Amniotic stem cell (primary cell): Measurements from ENCODE around the gene FCGR3A.
"Not testable (repeated sequence)": the region's sequence is repeated elsewhere in the genome, so short reads cannot be mapped to it uniquely, and the experiment has no call there.

Experiments
- DNase-seq: peaks from one replicate; lab custom pipeline; 2025; lab: John Stamatoyannopoulos, UW

Gene FCGR3A

GRCh38 chr1:161556990-161557389 lies 7.4 kb upstream of the FCGR3A start:
- not testable (repeated sequence) for DNase-seq

- DNase-seq: not testable (repeated sequence)
Observed at GRCh38 chr1:161556143-161556542, 6.5 kb upstream of the FCGR3A start.

- not testable (repeated sequence) for DNase-seq
Observed at GRCh38 chr1:161554815-161555417, 5.3 kb upstream of the FCGR3A start.

- not testable (repeated sequence) for DNase-seq
Observed at GRCh38 chr1:161554340-161554739, 4.7 kb upstream of the FCGR3A start.

GRCh38 chr1:161553631-161554030 lies 4.0 kb upstream of the FCGR3A start:
- DNase-seq: not testable (repeated sequence)

- not testable (repeated sequence) for DNase-seq
Observed at GRCh38 chr1:161550942-161551341, 1.3 kb upstream of the FCGR3A start.

- not testable (repeated sequence) for DNase-seq
Observed at GRCh38 chr1:161548749-161549406, 740 bp downstream of the FCGR3A start.

GRCh38 chr1:161547995-161548741 lies 1.4 kb downstream of the FCGR3A start:
- not testable (repeated sequence) for DNase-seq

GRCh38 chr1:161545005-161545731 lies 4.5 kb downstream of the FCGR3A start:
- DNase-seq: not testable (repeated sequence)

- not testable (repeated sequence) for DNase-seq
Observed at GRCh38 chr1:161543125-161543524, 6.5 kb downstream of the FCGR3A start.

GRCh38 chr1:161542091-161542559 lies 7.5 kb downstream of the FCGR3A start:
- DNase-seq: not testable (repeated sequence)

- not testable (repeated sequence) for DNase-seq
Observed at GRCh38 chr1:161540570-161540960, 9.1 kb downstream of the FCGR3A start.

GRCh38 chr1:161539731-161540569 lies 9.7 kb downstream of the FCGR3A start:
- DNase-seq: peak; percentile 32

- DNase-seq: not testable (repeated sequence)
Observed at GRCh38 chr1:161538925-161539479, 10.6 kb downstream of the FCGR3A start.

GRCh38 chr1:161537068-161537669 lies 12.4 kb downstream of the FCGR3A start:
- not testable (repeated sequence) for DNase-seq

GRCh38 chr1:161532644-161533567 lies 16.7 kb downstream of the FCGR3A start:
- DNase-seq: not testable (repeated sequence)

- no peak for DNase-seq
Observed at GRCh38 chr1:161531986-161532643, 17.5 kb downstream of the FCGR3A start.
